BLaER1 (cell line): Measurements from ENCODE around the gene ITSN1.

Experiments
- H3K27ac ChIP-seq: shearing (Covaris generic); formaldehyde crosslinking; 2 replicates; pipeline ENCODE4 v1.8.1; 2022
- H3K27me3 ChIP-seq: shearing (Covaris generic); formaldehyde crosslinking; 2 replicates; pipeline ENCODE4 v1.8.1; 2022
- H3K36me3 ChIP-seq: shearing (Covaris generic); formaldehyde crosslinking; 2 replicates; pipeline ENCODE4 v1.8.1; 2022
- H3K4me1 ChIP-seq: shearing (Covaris generic); formaldehyde crosslinking; 2 replicates; pipeline ENCODE4 v1.8.1; 2022
- H3K4me2 ChIP-seq: shearing (Covaris generic); formaldehyde crosslinking; 2 replicates; pipeline ENCODE4 v1.8.1; 2022
- H3K4me3 ChIP-seq: shearing (Covaris generic); formaldehyde crosslinking; 2 replicates; pipeline ENCODE4 v1.8.1; 2022
- H3K9ac ChIP-seq: shearing (Covaris generic); formaldehyde crosslinking; 2 replicates; pipeline ENCODE4 v1.8.1; 2022
- H3K9me3 ChIP-seq: shearing (Covaris generic); formaldehyde crosslinking; 2 replicates; pipeline ENCODE4 v1.8.1; 2022
- H4K20me1 ChIP-seq: shearing (Covaris generic); formaldehyde crosslinking; 2 replicates; pipeline ENCODE4 v1.8.1; 2022
- Cebpa-rat ChIP-seq: shearing (Covaris generic); IDR thresholded peaks from 2 replicates; pipeline ENCODE4 v1.8.1; 2022

Gene ITSN1

DNA sequence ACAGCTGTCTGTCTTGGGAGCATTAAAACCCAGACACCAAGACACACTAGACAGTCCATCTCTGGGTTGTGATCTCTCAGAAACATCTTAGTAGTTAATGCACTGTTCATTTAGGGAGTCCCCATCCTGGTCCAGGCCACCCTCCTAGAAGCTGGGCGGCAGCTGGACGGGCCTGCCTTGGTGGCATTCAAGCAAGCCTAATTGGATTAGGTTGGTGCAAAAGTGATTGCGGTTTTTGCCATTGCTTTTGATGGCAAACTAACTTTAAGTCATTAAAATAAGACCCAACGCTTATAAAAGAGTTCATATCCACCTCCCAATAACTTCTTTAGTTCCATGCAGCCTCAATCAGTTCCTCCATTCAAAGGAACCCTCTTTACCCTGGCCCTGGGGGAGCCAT is 251.6 kb downstream of the ITSN1 start:
- no peak overlapping the region for H3K27ac ChIP-seq
- H3K4me1 ChIP-seq = peaks cover 11% of the 10 kb centered on the region; the same call in 1 of the 2 replicates
- no peaks in the 10 kb centered on the region; the same call in 1 of the 2 replicates for H3K36me3 ChIP-seq
- H3K4me2 ChIP-seq = no peak overlapping the region
- TF ChIP-seq Cebpa-rat = no peak
- H3K27me3 ChIP-seq = no peaks in the 10 kb centered on the region
- H3K9me3 ChIP-seq = no peaks in the 10 kb centered on the region
- no peak overlapping the region for H3K9ac ChIP-seq
- H4K20me1 ChIP-seq = no peaks in the 10 kb centered on the region
- H3K4me3 ChIP-seq = no peak overlapping the region

GRCh38 chr21:33894736-33895288 is 252.5 kb downstream of the ITSN1 start:
- Histone ChIP-seq H3K27ac (no peak overlapping the region), H3K36me3 (no peaks in the 10 kb centered on the region; the same call in 1 of the 2 replicates), H3K4me3 (no peak overlapping the region), H3K9me3 (no peaks in the 10 kb centered on the region), H3K4me1 (peaks cover 13% of the 10 kb centered on the region; the same call in 1 of the 2 replicates), H4K20me1 (no peaks in the 10 kb centered on the region), H3K9ac (no peak overlapping the region), H3K4me2 (peak overlapping the region; percentile 58), H3K27me3 (no peaks in the 10 kb centered on the region)
- no peak for TF ChIP-seq Cebpa-rat

DNA sequence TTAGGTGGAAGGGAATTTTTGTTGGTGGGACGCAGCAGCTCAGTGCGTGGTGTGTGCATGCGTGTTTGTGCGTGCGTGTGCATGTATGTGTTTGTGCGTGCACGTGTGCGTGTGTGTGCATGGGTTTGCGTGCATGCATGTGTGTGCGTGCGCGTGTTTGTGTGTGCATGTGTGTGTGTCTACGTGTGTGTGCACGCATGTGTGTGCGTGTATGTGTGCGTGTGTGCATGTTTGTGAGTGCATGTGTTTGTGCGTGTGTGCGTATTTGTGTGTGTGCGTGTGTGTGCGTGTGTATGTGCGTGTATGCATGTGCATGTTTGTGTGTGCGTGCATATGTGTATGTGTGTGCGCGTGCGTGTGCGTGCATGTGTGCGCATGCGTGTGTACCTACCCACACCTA is 253.1 kb downstream of the ITSN1 start:
- peaks cover 17% of the 10 kb centered on the region; the same call in 1 of the 2 replicates for H3K4me1 ChIP-seq
- H3K9me3 ChIP-seq = no peaks in the 10 kb centered on the region
- H3K4me2 ChIP-seq = peak overlapping the region; percentile 58; the same call in 1 of the 2 replicates
- H4K20me1 ChIP-seq = no peaks in the 10 kb centered on the region
- TF ChIP-seq Cebpa-rat = no peak
- H3K9ac ChIP-seq = no peak overlapping the region
- H3K27me3 ChIP-seq = no peaks in the 10 kb centered on the region
- H3K4me3 ChIP-seq = no peak overlapping the region
- H3K27ac ChIP-seq = no peak overlapping the region
- peaks cover 5% of the 10 kb centered on the region for H3K36me3 ChIP-seq

DNA sequence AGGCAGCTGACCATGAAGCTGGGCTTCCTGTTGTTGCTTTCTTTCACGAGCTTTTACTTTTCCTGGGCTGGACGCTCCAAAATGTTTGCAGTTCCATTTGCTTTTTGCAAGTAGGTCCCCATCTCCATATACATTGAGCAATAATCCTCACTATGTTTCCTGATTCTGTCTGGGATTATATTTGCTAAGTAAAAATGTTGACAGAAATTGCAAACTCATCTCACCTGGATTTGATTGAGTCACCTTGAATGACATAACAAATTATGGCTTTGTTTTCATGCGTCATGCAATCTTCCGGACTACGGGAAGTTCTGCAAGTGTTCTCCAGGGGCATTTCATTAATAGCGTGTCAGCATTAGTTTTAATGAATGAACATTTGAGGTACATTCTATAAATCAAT is 254.4 kb downstream of the ITSN1 start:
- no peaks in the 10 kb centered on the region for H3K9me3 ChIP-seq
- H4K20me1 ChIP-seq = no peaks in the 10 kb centered on the region
- H3K4me1 ChIP-seq = peaks cover 17% of the 10 kb centered on the region; the same call in 1 of the 2 replicates
- no peak overlapping the region for H3K9ac ChIP-seq
- TF ChIP-seq Cebpa-rat = no peak
- no peaks in the 10 kb centered on the region for H3K27me3 ChIP-seq
- peaks cover 18% of the 10 kb centered on the region for H3K36me3 ChIP-seq
- no peak overlapping the region for H3K27ac ChIP-seq
- H3K4me2 ChIP-seq = no peak overlapping the region
- H3K4me3 ChIP-seq = no peak overlapping the region

- H3K9me3 ChIP-seq = no peaks in the 10 kb centered on the region
- H3K27me3 ChIP-seq = no peaks in the 10 kb centered on the region
- no peak for TF ChIP-seq Cebpa-rat
- H3K4me2 ChIP-seq = no peak overlapping the region
- no peak overlapping the region for H3K9ac ChIP-seq
- H3K4me1 ChIP-seq = peaks cover 17% of the 10 kb centered on the region; the same call in 1 of the 2 replicates
- H3K27ac ChIP-seq = no peak overlapping the region
- H3K4me3 ChIP-seq = no peak overlapping the region
- no peaks in the 10 kb centered on the region for H4K20me1 ChIP-seq
- peaks cover 22% of the 10 kb centered on the region for H3K36me3 ChIP-seq
These were observed 254.8 kb downstream of the ITSN1 start for GRCh38 chr21:33897098-33897497.

GRCh38 chr21:33897739-33898138 is 255.4 kb downstream of the ITSN1 start:
- H3K9me3 ChIP-seq = no peaks in the 10 kb centered on the region
- no peaks in the 10 kb centered on the region for H4K20me1 ChIP-seq
- no peak overlapping the region for H3K4me2 ChIP-seq
- H3K36me3 ChIP-seq = peaks cover 28% of the 10 kb centered on the region
- no peak overlapping the region for H3K27ac ChIP-seq
- no peak overlapping the region for H3K9ac ChIP-seq
- H3K4me3 ChIP-seq = no peak overlapping the region
- TF ChIP-seq Cebpa-rat = no peak
- H3K27me3 ChIP-seq = no peaks in the 10 kb centered on the region
- H3K4me1 ChIP-seq = peaks cover 17% of the 10 kb centered on the region; the same call in 1 of the 2 replicates

GRCh38 chr21:33898586-33898985 is 256.3 kb downstream of the ITSN1 start:
- Histone ChIP-seq H3K4me1 (peaks cover 17% of the 10 kb centered on the region; the same call in 1 of the 2 replicates), H3K9ac (no peak overlapping the region), H3K27ac (no peak overlapping the region)

DNA sequence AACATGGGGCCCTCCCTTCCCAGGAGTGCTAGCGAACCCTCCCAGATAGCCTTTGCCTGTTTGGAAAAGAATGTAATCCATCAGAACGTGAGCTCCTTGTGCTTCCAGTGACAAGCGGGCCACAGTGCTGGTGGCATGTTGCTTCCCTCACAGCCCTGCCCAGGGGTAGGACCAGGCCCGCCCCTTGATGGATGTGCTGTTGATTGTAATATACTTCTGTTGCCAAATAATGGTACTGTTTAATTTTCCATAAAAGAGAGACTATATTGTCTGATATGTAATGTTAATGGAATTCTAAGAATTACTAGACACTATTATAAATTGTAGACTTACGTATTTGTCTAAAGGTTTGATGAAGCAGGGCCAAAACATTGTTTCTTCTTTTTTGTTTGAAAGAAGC is 256.9 kb downstream of the ITSN1 start:
- TF ChIP-seq Cebpa-rat = no peak
- H3K4me1 ChIP-seq = peaks cover 17% of the 10 kb centered on the region; the same call in 1 of the 2 replicates
- peaks cover 43% of the 10 kb centered on the region for H3K36me3 ChIP-seq
- no peak overlapping the region for H3K27ac ChIP-seq
- H3K27me3 ChIP-seq = no peaks in the 10 kb centered on the region
- no peaks in the 10 kb centered on the region for H4K20me1 ChIP-seq
- no peak overlapping the region for H3K4me2 ChIP-seq
- no peaks in the 10 kb centered on the region for H3K9me3 ChIP-seq
- no peak overlapping the region for H3K9ac ChIP-seq
- H3K4me3 ChIP-seq = no peak overlapping the region

More at GRCh38 chr21:33898586-33898985, 256.3 kb downstream of the ITSN1 start:
- no peaks in the 10 kb centered on the region for H3K27me3 ChIP-seq
- H4K20me1 ChIP-seq = no peaks in the 10 kb centered on the region
- H3K4me3 ChIP-seq = no peak overlapping the region
- peaks cover 37% of the 10 kb centered on the region for H3K36me3 ChIP-seq
- H3K4me2 ChIP-seq = no peak overlapping the region
- H3K9me3 ChIP-seq = no peaks in the 10 kb centered on the region
- TF ChIP-seq Cebpa-rat = no peak

DNA sequence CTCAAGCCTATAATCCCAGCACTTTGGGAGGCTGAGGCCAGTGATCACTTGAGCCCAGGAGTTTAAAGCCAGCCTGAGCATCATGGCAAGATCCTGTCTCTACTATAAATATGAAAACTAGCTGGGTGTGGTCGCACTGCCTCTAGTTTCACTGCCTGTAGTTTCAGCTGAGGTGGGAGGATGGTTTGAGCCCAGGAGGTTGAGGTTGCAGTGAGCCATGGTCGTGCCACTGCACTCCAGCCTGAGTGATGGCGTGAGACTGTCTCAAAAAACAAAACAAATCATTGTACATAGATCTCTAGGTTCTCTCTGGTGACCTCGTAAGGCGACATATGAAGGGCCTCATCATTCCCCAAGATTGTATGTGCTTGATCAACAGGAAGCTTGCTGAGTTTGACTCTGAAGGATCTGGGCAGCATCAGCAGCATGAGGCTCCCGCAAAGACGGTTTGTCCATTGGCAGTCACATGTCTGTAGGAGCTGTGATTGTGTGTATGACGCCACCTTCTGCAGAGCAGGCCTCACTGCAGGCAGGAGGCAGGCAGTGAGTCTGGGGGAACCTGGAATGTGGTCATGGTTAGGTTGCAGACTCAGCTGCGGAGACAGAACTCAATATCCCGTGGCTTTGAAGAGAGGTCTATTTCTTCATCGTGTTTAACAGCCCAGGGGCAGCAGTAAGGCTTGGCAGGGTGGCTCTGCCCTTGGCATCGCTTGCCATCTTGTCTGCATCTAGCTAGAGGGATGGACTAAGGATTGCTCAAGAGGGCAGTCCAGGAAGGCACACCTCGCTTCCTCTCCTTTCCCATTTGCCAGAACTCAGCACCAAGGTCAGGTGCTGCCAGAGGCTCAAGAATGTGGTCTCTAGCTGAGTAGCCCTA is 259.3 kb downstream of the ITSN1 start:
- H3K4me2 ChIP-seq = no peak overlapping the region
- H4K20me1 ChIP-seq = no peaks in the 10 kb centered on the region
- H3K9me3 ChIP-seq = no peaks in the 10 kb centered on the region
- H3K27me3 ChIP-seq = no peaks in the 10 kb centered on the region
- peaks cover 67% of the 10 kb centered on the region for H3K36me3 ChIP-seq
- 0 out of 2 replicates have a peak, but pooled peaks cover 6% of the 10 kb centered on the region for H3K4me1 ChIP-seq
- H3K27ac ChIP-seq = no peak overlapping the region
- H3K4me3 ChIP-seq = no peak overlapping the region
- H3K9ac ChIP-seq = no peak overlapping the region
- no peak for TF ChIP-seq Cebpa-rat

DNA sequence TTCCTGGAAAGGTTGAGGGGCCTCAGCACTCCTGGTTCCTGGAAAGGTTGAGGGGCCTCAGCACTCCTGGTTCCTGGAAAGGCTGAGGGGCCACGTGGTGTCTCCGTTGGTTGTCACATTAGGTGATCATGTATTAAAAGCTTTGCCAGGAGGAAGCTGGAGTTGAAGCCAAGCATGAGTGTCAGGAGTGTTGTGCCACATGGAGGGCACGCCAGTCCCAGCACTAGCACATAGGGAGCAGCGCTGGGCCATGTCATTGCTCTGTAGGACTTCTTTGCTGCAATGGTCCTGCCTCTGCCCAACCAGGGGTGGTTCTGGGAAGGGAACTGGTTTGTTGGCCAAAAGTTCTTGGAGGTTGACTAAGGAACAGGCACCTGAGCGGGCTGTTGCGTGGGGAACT is 260.0 kb downstream of the ITSN1 start:
- Histone ChIP-seq H3K36me3 (peaks cover 74% of the 10 kb centered on the region), H3K9me3 (no peaks in the 10 kb centered on the region)

More for the DNA sequence above, 260.0 kb downstream of the ITSN1 start:
- no peak overlapping the region for H3K4me2 ChIP-seq
- H3K27ac ChIP-seq = no peak overlapping the region
- H3K4me1 ChIP-seq = 0 out of 2 replicates have a peak, but pooled peaks cover 6% of the 10 kb centered on the region
- H4K20me1 ChIP-seq = no peaks in the 10 kb centered on the region
- H3K9ac ChIP-seq = no peak overlapping the region
- TF ChIP-seq Cebpa-rat = no peak
- no peak overlapping the region for H3K4me3 ChIP-seq
- H3K27me3 ChIP-seq = no peaks in the 10 kb centered on the region
